NT2/D1 (cell line): ENCODE data around the gene CCSER1.

Experiments
- DNase-seq: peaks from one replicate; pipeline ENCODE4 v3.0.0-alpha.2; 2011; ENCODE audit warnings: low read depth, low spot score
- H3K27me3 ChIP-seq: 2 replicates; pipeline ENCODE4 v1.6.0; 2011; ENCODE audit warnings: mild to moderate bottlenecking; ENCODE audit not compliant: insufficient read length, insufficient read depth
- H3K36me3 ChIP-seq: 2 replicates; pipeline ENCODE4 v1.6.1; 2011; ENCODE audit warnings: mild to moderate bottlenecking, low read length, mixed read lengths; ENCODE audit not compliant: insufficient read depth, insufficient read length
- H3K4me1 ChIP-seq: 2 replicates; pipeline ENCODE4 v1.5.1; 2011; ENCODE audit not compliant: insufficient read depth, insufficient read length
- H3K4me3 ChIP-seq: 2 replicates; pipeline ENCODE4 v1.5.1; 2011; ENCODE audit warnings: low read depth; ENCODE audit not compliant: insufficient read length
- H3K9ac ChIP-seq: 2 replicates; pipeline ENCODE4 v1.6.0; 2011; ENCODE audit warnings: low read depth; ENCODE audit not compliant: insufficient read length
- H3K9me3 ChIP-seq: 2 replicates; pipeline ENCODE4 v1.5.1; 2011; ENCODE audit warnings: mild to moderate bottlenecking, low read length; ENCODE audit not compliant: insufficient read depth
- SUZ12 ChIP-seq: IDR thresholded peaks from 2 replicates; pipeline ENCODE4 v1.6.1; 2011; ENCODE audit not compliant: insufficient read length, insufficient read depth; ENCODE audit errors: extremely low read depth
- YY1 ChIP-seq: IDR thresholded peaks from 2 replicates; pipeline ENCODE4 v1.6.1; 2011; ENCODE audit not compliant: insufficient read length, insufficient read depth
- ZNF274 ChIP-seq: IDR thresholded peaks from 2 replicates; pipeline ENCODE4 v1.6.1; 2011; ENCODE audit warnings: mild to moderate bottlenecking, low read depth, low read length

The CCSER1 gene

DNA sequence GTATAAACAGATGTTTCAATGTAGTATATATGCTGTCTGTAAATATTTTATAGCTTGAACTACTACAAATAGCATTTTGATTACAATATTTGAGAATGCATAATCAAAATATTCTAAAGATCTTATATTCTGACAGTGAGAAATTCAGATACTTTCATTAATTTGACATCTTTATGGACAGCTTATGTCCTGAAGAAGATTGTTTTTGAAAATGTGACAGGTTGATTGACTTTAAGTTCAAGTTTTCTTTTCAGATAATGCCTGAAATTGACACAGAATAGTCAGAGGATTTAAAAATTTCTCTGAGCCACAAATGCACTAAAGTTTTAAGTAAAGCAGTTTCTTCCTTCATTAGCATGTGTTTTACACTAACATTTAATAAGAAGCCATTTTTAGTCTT lies 799.8 kb downstream of the CCSER1 start:
- no peaks in the 10 kb centered on the region for H3K36me3 ChIP-seq
- H3K4me3 ChIP-seq, result no peak overlapping the region
- no peaks in the 10 kb centered on the region for H3K9me3 ChIP-seq
- DNase-seq, result no peak
- H3K27me3 ChIP-seq, result no peaks in the 10 kb centered on the region
- no peaks in the 10 kb centered on the region for H3K4me1 ChIP-seq
- H3K9ac ChIP-seq, result no peak overlapping the region
- no peak for TF ChIP-seq ZNF274
- TF ChIP-seq YY1, result no peak
- TF ChIP-seq SUZ12, result no peak

DNA sequence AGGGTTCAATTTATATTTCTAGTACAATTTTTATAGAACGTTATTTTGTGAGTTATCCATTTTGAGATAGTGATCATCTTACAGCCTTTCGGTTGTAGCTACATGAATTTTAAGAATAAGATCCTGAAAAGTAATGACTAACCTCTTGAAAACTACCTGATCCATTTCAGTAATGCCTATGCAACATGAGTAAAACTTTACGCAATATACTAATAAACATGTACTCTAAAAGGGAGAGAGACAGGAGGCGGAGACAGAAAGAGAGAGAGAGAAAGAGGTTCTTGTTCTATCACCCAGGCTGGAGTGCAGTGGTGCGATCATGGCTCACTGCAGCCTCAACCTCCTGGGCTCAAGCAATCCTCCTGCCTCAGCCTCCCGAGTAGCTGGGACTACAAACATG lies 816.1 kb downstream of the CCSER1 start:
- no peak for TF ChIP-seq ZNF274
- TF ChIP-seq SUZ12, result no peak
- TF ChIP-seq YY1, result no peak
- H3K4me3 ChIP-seq, result no peak overlapping the region
- H3K4me1 ChIP-seq, result no peaks in the 10 kb centered on the region
- H3K9me3 ChIP-seq, result no peaks in the 10 kb centered on the region
- no peaks in the 10 kb centered on the region for H3K27me3 ChIP-seq
- no peaks in the 10 kb centered on the region for H3K36me3 ChIP-seq
- no peak overlapping the region for H3K9ac ChIP-seq
- DNase-seq, result no peak

- Histone ChIP-seq H3K9ac (no peak overlapping the region), H3K27me3 (no peaks in the 10 kb centered on the region), H3K9me3 (no peaks in the 10 kb centered on the region), H3K36me3 (no peaks in the 10 kb centered on the region), H3K4me1 (no peaks in the 10 kb centered on the region), H3K4me3 (no peak overlapping the region)
- no peak for TF ChIP-seq YY1
- TF ChIP-seq SUZ12, result no peak
- TF ChIP-seq ZNF274, result no peak
- no peak for DNase-seq
Observed at GRCh38 chr4:90946945-90947344, 819.8 kb downstream of the CCSER1 start.

GRCh38 chr4:90950385-90950841 lies 823.2 kb downstream of the CCSER1 start:
- H3K9me3 ChIP-seq, result no peaks in the 10 kb centered on the region
- no peaks in the 10 kb centered on the region for H3K4me1 ChIP-seq
- TF ChIP-seq YY1 (no peak), SUZ12 (no peak), ZNF274 (no peak)
- no peak overlapping the region for H3K9ac ChIP-seq
- H3K4me3 ChIP-seq, result no peak overlapping the region
- no peaks in the 10 kb centered on the region for H3K27me3 ChIP-seq
- no peak for DNase-seq
- H3K36me3 ChIP-seq, result no peaks in the 10 kb centered on the region

DNA sequence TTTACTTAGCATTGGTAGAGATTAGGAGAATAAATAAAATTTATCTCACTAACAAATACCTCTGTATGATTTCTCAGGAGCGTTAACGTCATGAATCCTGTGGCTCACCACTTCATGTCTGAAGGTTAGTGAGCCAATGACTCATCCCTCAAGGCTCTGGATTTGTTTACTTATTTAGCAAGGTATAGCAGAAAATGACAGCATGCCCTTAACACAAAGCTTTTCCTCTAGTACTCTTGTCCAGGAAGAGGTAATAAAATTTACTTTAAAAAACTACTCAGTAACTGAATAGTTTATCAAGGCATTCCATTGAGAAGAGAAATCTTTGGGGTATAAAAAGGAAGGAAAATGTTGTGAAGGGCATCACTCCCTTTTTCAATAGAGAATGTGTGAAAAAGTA lies 823.8 kb downstream of the CCSER1 start:
- H3K4me1 ChIP-seq, result no peaks in the 10 kb centered on the region
- no peaks in the 10 kb centered on the region for H3K27me3 ChIP-seq
- no peak for DNase-seq
- H3K9me3 ChIP-seq, result no peaks in the 10 kb centered on the region
- TF ChIP-seq YY1 (no peak), ZNF274 (no peak), SUZ12 (no peak)
- no peak overlapping the region for H3K4me3 ChIP-seq
- H3K9ac ChIP-seq, result no peak overlapping the region
- H3K36me3 ChIP-seq, result no peaks in the 10 kb centered on the region

GRCh38 chr4:90958256-90958895 lies 831.2 kb downstream of the CCSER1 start:
- TF ChIP-seq ZNF274, result no peak
- TF ChIP-seq YY1, result no peak
- TF ChIP-seq SUZ12, result no peak
- H3K9ac ChIP-seq, result no peak overlapping the region
- no peak for DNase-seq
- H3K9me3 ChIP-seq, result no peaks in the 10 kb centered on the region
- no peak overlapping the region for H3K4me3 ChIP-seq
- no peaks in the 10 kb centered on the region for H3K36me3 ChIP-seq
- H3K27me3 ChIP-seq, result no peaks in the 10 kb centered on the region
- H3K4me1 ChIP-seq, result no peaks in the 10 kb centered on the region

DNA sequence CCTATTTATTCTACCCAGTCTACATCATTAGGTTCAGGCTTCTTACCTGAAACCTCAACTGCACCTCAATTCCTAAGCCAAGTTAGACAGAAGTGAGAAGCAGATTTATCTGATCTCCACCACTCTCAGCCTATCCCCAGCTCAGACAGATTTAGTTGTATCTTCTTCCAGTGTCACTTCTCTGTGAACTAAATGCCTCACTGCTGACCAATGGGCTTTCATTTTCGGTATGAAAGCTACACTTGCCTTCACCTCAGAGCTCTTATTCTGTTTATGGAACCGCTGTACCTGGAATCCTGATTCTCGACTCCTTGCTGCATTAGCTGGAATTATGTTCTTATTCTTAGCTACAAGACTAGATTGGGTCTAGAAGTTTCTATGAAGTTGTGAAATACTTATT lies 833.2 kb downstream of the CCSER1 start:
- H3K27me3 ChIP-seq, result no peaks in the 10 kb centered on the region
- H3K36me3 ChIP-seq, result no peaks in the 10 kb centered on the region
- H3K4me1 ChIP-seq, result no peaks in the 10 kb centered on the region
- TF ChIP-seq ZNF274 (no peak), YY1 (no peak), SUZ12 (no peak)
- H3K9ac ChIP-seq, result no peak overlapping the region
- no peak overlapping the region for H3K4me3 ChIP-seq
- H3K9me3 ChIP-seq, result no peaks in the 10 kb centered on the region
- no peak for DNase-seq

DNA sequence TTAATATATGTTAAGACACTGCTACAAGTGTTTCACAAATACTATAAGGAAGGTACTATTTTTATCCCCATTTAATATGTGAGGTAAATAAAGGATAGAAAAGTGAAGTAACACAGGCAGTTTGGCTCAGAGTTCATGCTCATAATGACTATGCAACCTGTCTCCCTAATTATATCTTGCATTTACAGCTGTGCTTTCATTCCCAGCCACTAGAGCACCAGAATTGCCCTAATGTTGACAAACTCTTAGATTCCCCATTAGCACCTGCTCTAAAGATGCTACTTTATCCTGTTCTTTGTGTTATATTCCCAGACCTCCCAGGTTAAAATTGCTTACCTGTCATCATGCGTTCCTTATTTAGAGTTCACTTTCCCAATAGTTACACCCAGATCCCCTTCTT lies 833.6 kb downstream of the CCSER1 start:
- no peak overlapping the region for H3K4me3 ChIP-seq
- no peaks in the 10 kb centered on the region for H3K4me1 ChIP-seq
- no peak overlapping the region for H3K9ac ChIP-seq
- H3K36me3 ChIP-seq, result no peaks in the 10 kb centered on the region
- no peak for DNase-seq
- no peak for TF ChIP-seq ZNF274
- no peak for TF ChIP-seq YY1
- TF ChIP-seq SUZ12, result no peak
- no peaks in the 10 kb centered on the region for H3K9me3 ChIP-seq
- no peaks in the 10 kb centered on the region for H3K27me3 ChIP-seq
